ENCODE results near the gene FMC1. TPM values are rescaled to one million over a fixed set of nuclear protein-coding genes. Genes with fewer than 3 reads are reported as not detected.

Gene FMC1
- total and polyA plus RNA-seq, 2 experiments from 2014 or later = 10.9 to 129 TPM

- Histone ChIP-seq H3K36me3 (peaks cover 32% of the 10 kb centered on the region), H3K4me1 (ENCODE audit: low read depth) (peaks cover 11% of the 10 kb centered on the region), H3K27ac (no peak overlapping the region), H3K27me3 (no peaks in the 10 kb centered on the region), H3K4me3 (no peak overlapping the region), H3K9me3 (ENCODE audit: low read depth) (no peaks in the 10 kb centered on the region)
- no peak for DNase-seq (ENCODE audit: low read depth in 1 of 2, low spot score in 1 of 2)
- no peak for TF ChIP-seq CTCF (IDR thresholded peaks at IDR 0.05; ENCODE audit: low read depth, low read length)
These were observed 43.3 kb upstream of the FMC1 start for GRCh38 chr7:139297795-139298194.

DNA sequence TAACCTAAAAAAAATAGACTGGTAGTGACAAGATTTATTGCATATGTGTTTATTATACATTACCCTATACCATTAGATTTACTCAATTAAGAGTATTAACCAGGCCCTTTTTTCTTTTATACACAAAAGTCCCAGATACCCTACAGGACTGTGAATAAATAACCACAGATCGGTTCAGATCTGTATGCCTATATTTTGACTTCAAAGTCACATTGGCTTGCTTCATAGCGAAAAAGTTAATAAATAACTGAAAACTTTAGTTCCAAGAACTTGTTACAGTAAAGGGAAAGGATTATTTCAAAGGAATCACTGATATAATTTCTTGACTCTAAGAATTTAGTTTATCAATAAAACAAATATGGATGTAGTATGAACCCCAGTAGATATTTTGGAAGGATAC is 41.8 kb upstream of the FMC1 start:
- H3K36me3 ChIP-seq = peaks cover 26% of the 10 kb centered on the region

GRCh38 chr7:139300390-139300789 is 40.7 kb upstream of the FMC1 start:
- no peak overlapping the region for H3K27ac ChIP-seq
- DNase-seq (ENCODE audit: low read depth in 1 of 2, low spot score in 1 of 2) = no peak
- H3K36me3 ChIP-seq = peaks cover 23% of the 10 kb centered on the region
- no peak for TF ChIP-seq CTCF (IDR thresholded peaks at IDR 0.05; ENCODE audit: low read depth, low read length)
- H3K4me1 ChIP-seq (ENCODE audit: low read depth) = peaks cover 11% of the 10 kb centered on the region
- no peaks in the 10 kb centered on the region for H3K27me3 ChIP-seq
- H3K4me3 ChIP-seq = no peak overlapping the region
- H3K9me3 ChIP-seq (ENCODE audit: low read depth) = no peaks in the 10 kb centered on the region

More for the DNA sequence above, 41.8 kb upstream of the FMC1 start:
- no peak for TF ChIP-seq CTCF (IDR thresholded peaks at IDR 0.05; ENCODE audit: low read depth, low read length)
- Histone ChIP-seq H3K27me3 (no peaks in the 10 kb centered on the region), H3K4me3 (no peak overlapping the region), H3K9me3 (ENCODE audit: low read depth) (no peaks in the 10 kb centered on the region), H3K27ac (no peak overlapping the region), H3K4me1 (ENCODE audit: low read depth) (peaks cover 11% of the 10 kb centered on the region)
- DNase-seq (ENCODE audit: low read depth in 1 of 2, low spot score in 1 of 2) = no peak

DNA sequence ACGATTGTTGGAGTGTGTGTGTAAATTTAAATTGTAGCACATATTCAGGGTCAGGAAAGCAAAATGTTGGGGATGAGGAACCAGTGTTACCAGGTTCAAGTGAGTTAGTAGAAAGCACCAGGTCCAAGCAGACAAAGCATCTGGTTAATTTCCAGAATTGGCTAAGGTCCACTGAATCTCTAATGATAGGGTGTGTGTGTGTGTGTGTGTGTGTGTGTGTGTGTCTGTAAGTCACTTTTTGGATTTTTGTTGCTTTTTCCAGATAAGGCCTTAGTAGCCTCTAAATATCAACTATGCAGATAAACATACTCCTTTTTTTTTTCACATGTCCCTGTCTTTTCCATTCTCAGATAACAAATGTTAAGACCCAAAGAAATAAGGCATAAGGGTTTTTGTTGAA is 36.6 kb upstream of the FMC1 start:
- peak in 1 of 2 donors; percentile 3 for DNase-seq (ENCODE audit: low read depth in 1 of 2, low spot score in 1 of 2)
- no peak overlapping the region for H3K27ac ChIP-seq
- TF ChIP-seq CTCF (IDR thresholded peaks at IDR 0.05; ENCODE audit: low read depth, low read length) = no peak
- H3K4me1 ChIP-seq (ENCODE audit: low read depth) = peaks cover 11% of the 10 kb centered on the region
- H3K27me3 ChIP-seq = no peaks in the 10 kb centered on the region
- no peak overlapping the region for H3K4me3 ChIP-seq
- H3K9me3 ChIP-seq (ENCODE audit: low read depth) = no peaks in the 10 kb centered on the region
- H3K36me3 ChIP-seq = peaks cover 6% of the 10 kb centered on the region

- TF ChIP-seq CTCF (IDR thresholded peaks at IDR 0.05; ENCODE audit: low read depth, low read length) = no peak
- H3K36me3 ChIP-seq = no peaks in the 10 kb centered on the region
- H3K27me3 ChIP-seq = no peaks in the 10 kb centered on the region
- no peaks in the 10 kb centered on the region for H3K9me3 ChIP-seq (ENCODE audit: low read depth)
- peak overlapping the region; percentile 67 for H3K27ac ChIP-seq
- DNase-seq (ENCODE audit: low read depth in 1 of 2, low spot score in 1 of 2) = no peak
- H3K4me3 ChIP-seq = no peak overlapping the region
- peaks cover 7% of the 10 kb centered on the region for H3K4me1 ChIP-seq (ENCODE audit: low read depth)
These were observed 23.1 kb upstream of the FMC1 start for GRCh38 chr7:139317939-139318505.

All from cardiac muscle cell (in vitro differentiated cells and primary cell).